Activated T-cell treated with anti-CD3 and anti-CD28 coated beads for 48 hours (primary cell): ENCODE measurements around the gene KRTAP19-5.
"Not testable (repeated sequence)": the region's sequence is repeated elsewhere in the genome, so short reads cannot be mapped to it uniquely, and the experiment has no call there.

Source experiments
- DNase-seq: peaks from one replicate; pipeline ENCODE4 v3.0.0-alpha.2; 2020; ENCODE audit warnings: low read depth

KRTAP19-5 gene

GRCh38 chr21:30502041-30502440 lies at the start of gene KRTAP19-5:
Gene KRTAP19-5, minus strand, starts transcription at chr21:30502141. Its CDS starts 51 bp downstream, at chr21:30502090.
- DNase-seq, result no peak

DNA sequence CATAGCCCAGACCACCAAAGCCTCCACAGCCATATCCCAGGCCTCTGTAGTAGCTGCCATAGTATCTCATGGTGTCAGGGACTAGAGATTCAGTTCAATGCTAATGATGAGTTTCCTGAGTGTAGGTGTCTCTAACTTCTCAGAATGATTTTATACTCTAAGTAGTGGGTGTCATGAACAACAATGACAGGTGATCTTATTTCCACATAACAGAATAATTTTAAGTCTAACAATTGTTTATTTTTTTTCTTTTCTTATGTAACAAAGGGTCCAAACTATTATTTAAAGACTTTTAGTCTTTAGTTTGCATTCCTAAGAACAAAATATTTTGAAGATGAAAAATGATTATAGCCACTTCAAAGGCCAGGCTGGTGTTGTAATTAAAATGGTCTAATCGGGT lies 39.8 kb upstream of the KRTAP19-5 start, which contains the start of gene KRTAP19-6:
Gene KRTAP19-6, minus strand, starts transcription at position 101 of the 400 bp plus-strand sequence. Its CDS starts 31 bp downstream, at position 70.
- no peak for DNase-seq

GRCh38 chr21:30518876-30519275 lies 16.9 kb upstream of the KRTAP19-5 start:
- DNase-seq, result no peak

DNA sequence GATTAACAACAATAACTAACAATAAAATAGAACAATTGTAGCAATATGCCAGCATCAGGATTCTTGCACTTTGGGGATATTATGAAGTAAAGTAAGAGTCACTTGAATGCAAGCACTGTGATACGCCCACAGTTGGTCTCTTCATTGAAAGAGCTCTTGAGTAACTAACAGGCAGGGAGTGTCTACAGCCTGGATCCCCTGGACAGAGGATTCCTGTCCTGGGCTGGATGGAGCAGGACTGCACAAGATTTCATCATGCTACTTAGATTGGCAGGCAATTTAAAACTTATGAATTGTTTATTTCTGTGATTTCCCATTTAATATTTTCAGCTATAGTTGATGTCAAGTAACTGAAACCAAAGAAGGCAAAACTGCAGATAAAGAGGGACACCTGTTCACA lies 13.7 kb upstream of the KRTAP19-5 start:
- DNase-seq, result no peak

GRCh38 chr21:30505621-30506205 lies 3.8 kb upstream of the KRTAP19-5 start:
- DNase-seq, result not testable (repeated sequence)

- DNase-seq, result no peak
Observed at GRCh38 chr21:30497065-30497464, 4.9 kb downstream of the KRTAP19-5 start, which contains the start of gene KRTAP19-4. Gene KRTAP19-4, minus strand, starts transcription at chr21:30497165. Its CDS starts 55 bp downstream, at chr21:30497110.

DNA sequence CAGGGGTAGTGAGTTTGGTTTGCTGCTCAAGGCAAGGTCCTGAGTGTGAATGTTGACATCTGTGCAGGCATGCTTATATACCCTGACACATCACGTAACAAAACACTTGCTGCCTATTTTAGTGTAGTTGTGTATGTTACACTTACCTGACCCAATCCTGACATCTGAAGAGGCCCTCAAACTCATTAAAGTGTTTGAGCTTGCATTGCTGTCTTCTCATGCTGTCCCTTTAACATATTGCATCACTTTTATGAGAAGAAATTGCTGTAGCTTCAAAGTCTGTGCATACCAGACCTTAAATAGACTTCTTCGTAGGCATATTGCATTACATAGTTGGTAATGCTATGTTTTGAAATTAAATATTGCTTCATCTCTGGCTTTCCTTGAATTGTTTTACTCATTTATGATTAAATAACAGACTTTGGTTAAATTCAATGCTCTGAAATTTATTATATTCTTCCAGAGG lies 9.9 kb downstream of the KRTAP19-5 start, which contains the start of gene KRTAP19-3:
Gene KRTAP19-3, minus strand, starts transcription at position 51 of the 466 bp plus-strand sequence. CDS start 56 bp downstream, outside the sequence.
- no peak for DNase-seq

GRCh38 chr21:30487336-30487735 lies 14.6 kb downstream of the KRTAP19-5 start, which contains the start of gene KRTAP19-2:
Gene KRTAP19-2, minus strand, starts transcription at chr21:30487436. Its CDS starts 88 bp downstream, at chr21:30487348.
- DNase-seq, result no peak

DNA sequence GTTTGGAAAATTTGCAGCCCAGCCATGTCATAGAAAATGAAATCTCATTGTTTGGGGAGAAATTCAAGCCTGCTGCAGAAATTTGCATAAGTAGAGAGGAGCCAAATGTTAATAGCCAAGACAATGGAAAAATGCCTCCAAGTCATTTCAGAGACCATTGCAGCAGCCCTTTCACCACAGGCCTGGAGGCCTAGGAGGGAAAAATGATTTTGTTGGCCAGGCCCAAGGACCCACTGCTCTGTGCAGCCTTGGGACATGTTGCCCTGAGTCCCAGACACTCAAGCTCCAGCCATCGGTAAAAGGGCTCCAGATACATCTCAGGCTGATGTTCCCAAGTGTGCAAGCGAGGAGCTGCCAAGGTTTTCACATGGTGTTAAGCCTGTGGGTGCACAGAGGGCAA lies 15.8 kb downstream of the KRTAP19-5 start:
- no peak for DNase-seq

DNA sequence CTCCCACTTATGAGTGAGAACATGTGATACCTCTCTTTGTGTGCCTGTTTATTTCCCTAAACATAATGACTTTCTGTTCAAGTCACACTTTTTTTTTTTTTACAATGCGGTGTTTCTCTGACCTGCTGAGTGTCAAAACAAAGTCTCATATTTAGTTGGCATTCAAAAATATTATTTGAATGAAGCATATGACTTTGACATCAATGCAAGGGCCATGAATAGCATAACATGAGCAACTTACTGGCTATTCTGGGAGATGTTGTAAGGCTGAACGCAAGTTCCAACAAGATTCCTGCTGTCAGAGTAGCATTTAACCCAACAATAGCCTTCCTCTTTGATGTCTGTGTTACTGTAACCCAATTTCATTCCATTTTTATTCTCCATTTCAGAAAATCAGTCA lies 19.8 kb downstream of the KRTAP19-5 start:
- DNase-seq, result no peak

GRCh38 chr21:30480145-30480544 lies 21.8 kb downstream of the KRTAP19-5 start, which contains the start of gene KRTAP19-1:
Gene KRTAP19-1, minus strand, starts transcription at chr21:30480367. Its CDS starts 50 bp downstream, at chr21:30480317.
- no peak for DNase-seq

GRCh38 chr21:30479259-30479658 lies 22.7 kb downstream of the KRTAP19-5 start:
- DNase-seq, result no peak

GRCh38 chr21:30478004-30478403 lies 23.9 kb downstream of the KRTAP19-5 start:
- DNase-seq, result no peak

GRCh38 chr21:30468900-30469714 lies 32.8 kb downstream of the KRTAP19-5 start:
- DNase-seq, result no peak

- no peak for DNase-seq
Observed at GRCh38 chr21:30463713-30464112, 38.2 kb downstream of the KRTAP19-5 start.
